SU-DHL-6 (cell line): ENCODE data around the gene LRRTM4.

Experiments
- H2AFZ ChIP-seq: fragments of 200-600 bp; sonication (generic); 2 replicates; pipeline ENCODE4 v1.6.1; 2014; ENCODE audit warnings: low read depth, mild to moderate bottlenecking, moderate library complexity, mixed read lengths, antibody characterized with exemption, low read length; ENCODE audit not compliant: severe bottlenecking
- H3F3A ChIP-seq: fragments of 200-600 bp; shearing (Covaris generic); 2 replicates; pipeline ENCODE4 v1.6.0; 2016; ENCODE audit warnings: antibody characterized with exemption, mild to moderate bottlenecking; ENCODE audit not compliant: insufficient read depth
- H3K27ac ChIP-seq: fragments of 200-600 bp; sonication (generic); 2 replicates; pipeline ENCODE4 v1.5.1; 2016; ENCODE audit warnings: low read depth, mild to moderate bottlenecking, low read length, moderate library complexity, mixed read lengths
- H3K27me3 ChIP-seq: fragments of 200-600 bp; sonication (generic), shearing (Covaris generic); 2 replicates; pipeline ENCODE4 v1.6.0; 2014; ENCODE audit warnings: mild to moderate bottlenecking, low read length
- H3K36me3 ChIP-seq: fragments of 200-600 bp; sonication (generic); 2 replicates; pipeline ENCODE4 v1.6.1; 2014; ENCODE audit warnings: mild to moderate bottlenecking, low read length, mixed read lengths
- H3K4me2 ChIP-seq: fragments of 300-600, 200-600 bp; shearing (Covaris generic), sonication (generic); 2 replicates; pipeline ENCODE4 v1.6.0; 2014; ENCODE audit warnings: low read length, low read depth, mild to moderate bottlenecking; ENCODE audit not compliant: poor library complexity, severe bottlenecking
- H3K4me3 ChIP-seq: fragments of 200-600 bp; sonication (generic); 2 replicates; pipeline ENCODE4 v1.5.1; 2014; ENCODE audit warnings: antibody characterized with exemption, low read length, mild to moderate bottlenecking, mixed read lengths; ENCODE audit not compliant: insufficient read depth, poor library complexity, severe bottlenecking
- H3K79me2 ChIP-seq: fragments of 200-600 bp; sonication (generic); 2 replicates; pipeline ENCODE4 v1.6.1; 2014; ENCODE audit warnings: mild to moderate bottlenecking, low read length, moderate library complexity; ENCODE audit not compliant: insufficient read depth
- H3K9ac ChIP-seq: fragments of 200-600 bp; sonication (generic); 2 replicates; pipeline ENCODE4 v1.7.0; 2014; ENCODE audit warnings: mild to moderate bottlenecking, low read length
- H3K9me2 ChIP-seq: fragments of 200-600 bp; sonication (generic); replicated peaks from 2 replicates; pipeline ENCODE4 v1.6.1; 2014; ENCODE audit warnings: low read length; ENCODE audit not compliant: insufficient read depth
- H3K9me3 ChIP-seq: fragments of 200-600 bp; sonication (generic); 2 replicates; pipeline ENCODE4 v1.6.1; 2014; ENCODE audit warnings: low read length, mixed read lengths; ENCODE audit not compliant: insufficient read depth
- H4K20me1 ChIP-seq: fragments of 200-600 bp; sonication (generic); 2 replicates; pipeline ENCODE4 v1.6.1; 2014; ENCODE audit warnings: low read depth, mild to moderate bottlenecking, antibody characterized with exemption, low read length, moderate library complexity, mixed read lengths
- CTCF ChIP-seq: fragments of 200-600 bp; sonication (generic); IDR thresholded peaks from one replicate; pipeline ENCODE4 v1.5.1; 2017; ENCODE audit warnings: antibody characterized with exemption, mild to moderate bottlenecking, low read length, moderate library complexity; ENCODE audit not compliant: insufficient read depth, poor library complexity, severe bottlenecking
- EZH2phosphoT487 ChIP-seq: fragments of 200-600 bp; sonication (generic), shearing (Covaris generic); conservative IDR thresholded peaks from 2 replicates; pipeline ENCODE4 v1.6.1; 2018; ENCODE audit warnings: mild to moderate bottlenecking, antibody characterized with exemption, low read length, moderate library complexity, mixed read lengths

Gene LRRTM4

GRCh38 chr2:77372636-77373035, 149.5 kb downstream of the LRRTM4 start:
- Histone ChIP-seq H3K9ac (no peak overlapping the region), H3K4me3 (no peak overlapping the region), H3K4me2 (no peak overlapping the region), H3F3A (no peaks in the 10 kb centered on the region), H3K27me3 (no peaks in the 10 kb centered on the region), H3K36me3 (no peaks in the 10 kb centered on the region), H3K79me2 (no peaks in the 10 kb centered on the region), H2AFZ (no peak overlapping the region), H3K27ac (no peak overlapping the region), H3K9me2 (no peaks in the 10 kb centered on the region), H4K20me1 (no peaks in the 10 kb centered on the region), H3K9me3 (no peaks in the 10 kb centered on the region)
- TF ChIP-seq EZH2phosphoT487: no peak
- no peak for TF ChIP-seq CTCF

GRCh38 chr2:77370511-77370910, 151.7 kb downstream of the LRRTM4 start:
- H3K79me2 ChIP-seq: no peaks in the 10 kb centered on the region
- H3K4me2 ChIP-seq: no peak overlapping the region
- TF ChIP-seq EZH2phosphoT487 (no peak), CTCF (no peak)
- H3F3A ChIP-seq: no peaks in the 10 kb centered on the region
- H3K27ac ChIP-seq: no peak overlapping the region
- H3K9me3 ChIP-seq: no peaks in the 10 kb centered on the region
- no peak overlapping the region for H2AFZ ChIP-seq
- no peaks in the 10 kb centered on the region for H4K20me1 ChIP-seq
- H3K9ac ChIP-seq: no peak overlapping the region
- H3K36me3 ChIP-seq: no peaks in the 10 kb centered on the region
- H3K27me3 ChIP-seq: no peaks in the 10 kb centered on the region
- no peak overlapping the region for H3K4me3 ChIP-seq
- H3K9me2 ChIP-seq: no peaks in the 10 kb centered on the region

- Histone ChIP-seq H3F3A (no peaks in the 10 kb centered on the region), H3K36me3 (no peaks in the 10 kb centered on the region), H4K20me1 (no peaks in the 10 kb centered on the region), H3K27me3 (no peaks in the 10 kb centered on the region), H3K9me3 (no peaks in the 10 kb centered on the region), H3K27ac (no peak overlapping the region), H3K9ac (no peak overlapping the region), H2AFZ (no peak overlapping the region), H3K4me2 (no peak overlapping the region), H3K79me2 (no peaks in the 10 kb centered on the region), H3K4me3 (no peak overlapping the region), H3K9me2 (no peaks in the 10 kb centered on the region)
- no peak for TF ChIP-seq EZH2phosphoT487
- no peak for TF ChIP-seq CTCF
Observed at GRCh38 chr2:77363277-77363676, 158.9 kb downstream of the LRRTM4 start.

GRCh38 chr2:77348821-77349220, 173.4 kb downstream of the LRRTM4 start:
- Histone ChIP-seq H3K4me2 (no peak overlapping the region), H3K27ac (no peak overlapping the region), H4K20me1 (no peaks in the 10 kb centered on the region), H3K9me3 (no peaks in the 10 kb centered on the region), H3K9ac (no peak overlapping the region), H3K79me2 (no peaks in the 10 kb centered on the region), H3K36me3 (0 out of 2 replicates have a peak, but pooled peaks cover 2% of the 10 kb centered on the region), H3F3A (no peaks in the 10 kb centered on the region), H3K27me3 (no peaks in the 10 kb centered on the region), H3K4me3 (no peak overlapping the region), H3K9me2 (no peaks in the 10 kb centered on the region), H2AFZ (no peak overlapping the region)
- no peak for TF ChIP-seq EZH2phosphoT487
